Fibroblast of the aortic adventitia (primary cell): ENCODE measurements around the gene ARF5. TPM values are rescaled to one million over a fixed set of nuclear protein-coding genes. Genes with fewer than 3 reads are reported as not detected.
A peak's percentile ranks its signal among the peaks of the same experiment; 100 is the strongest.

ENCODE experiments used
- DNase-seq: peaks from one replicate; pipeline ENCODE4 v3.0.0-alpha.2; 2010; ENCODE audit warnings: low read depth
- H3K4me3 ChIP-seq: 2 replicates; pipeline ENCODE4 v1.5.1; 2011; ENCODE audit warnings: low read depth, mild to moderate bottlenecking, control low read depth, low read length, moderate library complexity
- total RNA-seq: library from RNA; depleted of rRNA; stranded (reverse); fragments of >200 nt; gene quantifications from 2 replicates; pipeline ENCODE4 v1.2.3, GENCODE V29; 2012; ENCODE audit warnings: low replicate concordance
- TF ChIP-seq, protein P1 (sequence below): IDR thresholded peaks from 2 replicates; pipeline ENCODE4 v1.5.1; 2011; ENCODE audit warnings: mild to moderate bottlenecking, low read length, control low read depth, inconsistent platforms; ENCODE audit not compliant: insufficient read depth

ARF5 gene
- total RNA-seq, 1 donor: 105 TPM

- TF ChIP-seq, protein P1, sequence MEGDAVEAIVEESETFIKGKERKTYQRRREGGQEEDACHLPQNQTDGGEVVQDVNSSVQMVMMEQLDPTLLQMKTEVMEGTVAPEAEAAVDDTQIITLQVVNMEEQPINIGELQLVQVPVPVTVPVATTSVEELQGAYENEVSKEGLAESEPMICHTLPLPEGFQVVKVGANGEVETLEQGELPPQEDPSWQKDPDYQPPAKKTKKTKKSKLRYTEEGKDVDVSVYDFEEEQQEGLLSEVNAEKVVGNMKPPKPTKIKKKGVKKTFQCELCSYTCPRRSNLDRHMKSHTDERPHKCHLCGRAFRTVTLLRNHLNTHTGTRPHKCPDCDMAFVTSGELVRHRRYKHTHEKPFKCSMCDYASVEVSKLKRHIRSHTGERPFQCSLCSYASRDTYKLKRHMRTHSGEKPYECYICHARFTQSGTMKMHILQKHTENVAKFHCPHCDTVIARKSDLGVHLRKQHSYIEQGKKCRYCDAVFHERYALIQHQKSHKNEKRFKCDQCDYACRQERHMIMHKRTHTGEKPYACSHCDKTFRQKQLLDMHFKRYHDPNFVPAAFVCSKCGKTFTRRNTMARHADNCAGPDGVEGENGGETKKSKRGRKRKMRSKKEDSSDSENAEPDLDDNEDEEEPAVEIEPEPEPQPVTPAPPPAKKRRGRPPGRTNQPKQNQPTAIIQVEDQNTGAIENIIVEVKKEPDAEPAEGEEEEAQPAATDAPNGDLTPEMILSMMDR: no peak
- H3K4me3 ChIP-seq: peak overlapping the region; percentile 72
- no peak for DNase-seq
Measured at GRCh38 chr7:127587663-127588018, 570 bp upstream of the ARF5 start.

- DNase-seq: peak; percentile 51
Measured at GRCh38 chr7:127588697-127589482, 679 bp downstream of the ARF5 start.

DNA sequence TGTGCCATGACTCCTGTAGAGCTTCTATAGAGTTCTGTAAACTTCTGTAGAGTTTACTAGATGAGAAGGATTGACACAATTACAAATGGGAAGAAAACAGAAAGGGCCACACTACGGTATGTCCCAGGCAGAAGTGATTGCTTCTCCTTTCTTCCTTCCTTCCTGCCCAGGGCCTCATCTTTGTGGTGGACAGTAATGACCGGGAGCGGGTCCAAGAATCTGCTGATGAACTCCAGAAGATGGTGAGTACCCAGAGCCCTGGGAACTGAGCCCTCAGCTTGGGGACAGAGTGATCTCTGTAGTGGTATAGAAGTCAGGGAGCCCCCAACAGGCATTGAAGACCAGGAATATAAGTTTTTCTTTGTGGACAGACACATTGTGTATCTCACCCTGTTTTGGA, 1.7 kb downstream of the ARF5 start:
- peak overlapping the region; percentile 92 for H3K4me3 ChIP-seq
- TF ChIP-seq, protein P1: no peak
- DNase-seq: no peak

More at GRCh38 chr7:127588697-127589482, 679 bp downstream of the ARF5 start:
- peak overlapping the region; percentile 92 for H3K4me3 ChIP-seq
- TF ChIP-seq, protein P1: peak; percentile 59

GRCh38 chr7:127591189-127591588, 3.0 kb downstream of the ARF5 start:
- no peak for DNase-seq
- H3K4me3 ChIP-seq: no peak overlapping the region
- TF ChIP-seq, protein P1: no peak

GRCh38 chr7:127591591-127591990, 3.4 kb downstream of the ARF5 start:
- no peak overlapping the region for H3K4me3 ChIP-seq
- no peak for DNase-seq
- TF ChIP-seq, protein P1: no peak

- no peak overlapping the region for H3K4me3 ChIP-seq
- TF ChIP-seq, protein P1: no peak
- no peak for DNase-seq
Measured at GRCh38 chr7:127592550-127592949, 4.3 kb downstream of the ARF5 start.

- TF ChIP-seq, protein P1: no peak
- DNase-seq: no peak
- no peak overlapping the region for H3K4me3 ChIP-seq
Measured at GRCh38 chr7:127594490-127594889, 6.3 kb downstream of the ARF5 start.
